Measurements from ENCODE around the gene COX20.

DNA sequence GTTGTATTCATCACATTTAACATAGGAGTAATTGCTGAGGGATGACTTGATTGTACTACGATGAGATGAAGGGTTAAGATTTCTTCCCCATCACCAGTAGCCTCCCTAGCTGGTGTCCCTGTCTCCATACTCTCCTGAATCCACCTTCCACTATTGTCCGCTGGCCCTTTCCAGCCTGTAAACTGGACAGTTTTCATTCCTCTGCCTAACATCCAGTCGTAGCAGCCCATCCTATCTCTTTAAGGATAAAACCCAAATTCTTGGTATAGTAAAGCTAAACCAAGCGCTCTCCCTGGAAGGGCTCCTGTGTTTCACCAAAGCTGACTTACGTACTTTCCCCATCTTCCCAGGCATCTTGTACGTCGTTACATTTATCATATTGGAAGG, 670 bp downstream of the COX20 start:
- TF ChIP-seq, protein P1, sequence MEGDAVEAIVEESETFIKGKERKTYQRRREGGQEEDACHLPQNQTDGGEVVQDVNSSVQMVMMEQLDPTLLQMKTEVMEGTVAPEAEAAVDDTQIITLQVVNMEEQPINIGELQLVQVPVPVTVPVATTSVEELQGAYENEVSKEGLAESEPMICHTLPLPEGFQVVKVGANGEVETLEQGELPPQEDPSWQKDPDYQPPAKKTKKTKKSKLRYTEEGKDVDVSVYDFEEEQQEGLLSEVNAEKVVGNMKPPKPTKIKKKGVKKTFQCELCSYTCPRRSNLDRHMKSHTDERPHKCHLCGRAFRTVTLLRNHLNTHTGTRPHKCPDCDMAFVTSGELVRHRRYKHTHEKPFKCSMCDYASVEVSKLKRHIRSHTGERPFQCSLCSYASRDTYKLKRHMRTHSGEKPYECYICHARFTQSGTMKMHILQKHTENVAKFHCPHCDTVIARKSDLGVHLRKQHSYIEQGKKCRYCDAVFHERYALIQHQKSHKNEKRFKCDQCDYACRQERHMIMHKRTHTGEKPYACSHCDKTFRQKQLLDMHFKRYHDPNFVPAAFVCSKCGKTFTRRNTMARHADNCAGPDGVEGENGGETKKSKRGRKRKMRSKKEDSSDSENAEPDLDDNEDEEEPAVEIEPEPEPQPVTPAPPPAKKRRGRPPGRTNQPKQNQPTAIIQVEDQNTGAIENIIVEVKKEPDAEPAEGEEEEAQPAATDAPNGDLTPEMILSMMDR (IDR thresholded peaks at IDR 0.05; ENCODE audit: low read depth, low read length, poor library complexity, severe bottlenecking) = no peak
- TF ChIP-seq EZH2phosphoT487 (IDR thresholded peaks at IDR 0.05; ENCODE audit: borderline replicate concordance, low read length) = no peak
